K562 (cell line): Measurements from ENCODE around the gene MANEA. TPM values are rescaled to one million over a fixed set of nuclear protein-coding genes. Genes with fewer than 3 reads are reported as not detected.

Source experiments
- ATAC-seq: fragments of 200-7000 bp; cut with Tn5 transposase; 3 replicates; pipeline ENCODE4 v1.9.1; 2020; ENCODE audit warnings: moderate library complexity
- BruUV-seq: library from RNA; stranded (reverse); fragments of 400-500 nt; replicated peaks from 2 replicates; lab custom pipeline; 2021; lab: Mats Ljungman, UMichigan
- CTCF ChIA-PET: fragments of 300-600 bp; formaldehyde crosslinking; extraction: SDS; loops from one replicate; lab custom pipeline; 2021; ENCODE audit warnings: low intra/inter-chr PET ratio; lab: Yijun Ruan, JAX
- POLR2A ChIA-PET: fragments of 300-600, 350-650 bp; sonication (Branson Sonifier 250); formaldehyde crosslinking; extraction: SDS; loops from one replicate; lab custom pipeline; 2021; ENCODE audit warnings: antibody characterized with exemption, inconsistent platforms; lab: Yijun Ruan, JAX
- DNase-seq, 4 experiments: peaks; one replicate each; pipeline versions ENCODE4 v3.0.0 to v3.0.0-alpha.2; 2011 to 2018; ENCODE audit warnings: low spot score in 3 of 4, mixed read lengths in 3 of 4; ENCODE audit errors: extremely low read depth in 1 of 4
- FAIRE-seq: peaks from 2 replicates; lab custom pipeline; 2011; peaks lifted over from hg19 to GRCh38; lab: Jason Lieb, UNC
- H2AFZ ChIP-seq: 2 replicates; pipeline ENCODE4 v1.6.0; 2011; ENCODE audit warnings: low read depth, low read length, control low read depth, inconsistent platforms
- H3K27ac ChIP-seq: fragments of 200-600 bp; 3 replicates; pipeline ENCODE4 v1.8.0; 2011; ENCODE audit warnings: low read depth, mild to moderate bottlenecking, control low read depth, inconsistent platforms, low read length, moderate library complexity, mixed read lengths; ENCODE audit errors: extremely low read depth
- H3K27me3 ChIP-seq, 2 experiments: fragments of 300-600 bp in 1 of 2; 2 replicates in 1 of 2; 3 replicates in 1 of 2; pipeline versions ENCODE4 v1.6.0 to v1.8.0; 2011; ENCODE audit warnings: inconsistent platforms in 2 of 2, low read length in 2 of 2, mild to moderate bottlenecking in 1 of 2, mixed read lengths in 1 of 2, moderate library complexity in 1 of 2; ENCODE audit not compliant: control insufficient read depth in 2 of 2, insufficient read depth in 2 of 2
- H3K36me3 ChIP-seq: fragments of 300-600 bp; 3 replicates; pipeline ENCODE4 v1.8.0; 2011; ENCODE audit warnings: mild to moderate bottlenecking, low read length, inconsistent platforms; ENCODE audit not compliant: control insufficient read depth, insufficient read depth
- H3K4me1 ChIP-seq, 2 experiments: fragments of 200-600 bp in 1 of 2; replicated peaks in 1 of 2; 2 replicates in 1 of 2; 3 replicates in 1 of 2; pipeline versions ENCODE4 v1.5.1 to v1.8.0; 2011; ENCODE audit warnings: inconsistent platforms in 2 of 2, low read length in 2 of 2, mild to moderate bottlenecking in 1 of 2, mixed read lengths in 1 of 2, moderate library complexity in 1 of 2; ENCODE audit not compliant: control insufficient read depth in 2 of 2, insufficient read depth in 2 of 2
- H3K4me2 ChIP-seq: 2 replicates; pipeline ENCODE4 v1.6.1; 2011; ENCODE audit warnings: low read length, control low read depth, inconsistent platforms, mixed read lengths; ENCODE audit not compliant: insufficient read depth
- H3K4me3 ChIP-seq: fragments of 200-600 bp; sonication (generic), shearing (Covaris generic); 2 replicates; pipeline ENCODE4 v1.5.1; 2016; ENCODE audit warnings: control low read depth, inconsistent platforms
- H3K79me2 ChIP-seq: fragments of 200-600 bp; 3 replicates; pipeline ENCODE4 v1.8.0; 2011; ENCODE audit warnings: low read length, inconsistent platforms; ENCODE audit not compliant: control insufficient read depth, insufficient read depth
- H3K9ac ChIP-seq, 2 experiments: 2 replicates each; pipeline versions ENCODE4 v1.6.0 to v1.6.1; 2011; ENCODE audit warnings: low read depth in 2 of 2, low read length in 2 of 2, control low read depth in 1 of 2, inconsistent platforms in 1 of 2, mild to moderate bottlenecking in 1 of 2, mixed read lengths in 1 of 2; ENCODE audit not compliant: insufficient read depth in 1 of 2
- H3K9me1 ChIP-seq: one replicate; pipeline ENCODE4 v1.6.0; 2011; ENCODE audit warnings: inconsistent platforms, mild to moderate bottlenecking, low read length, moderate library complexity; ENCODE audit not compliant: control insufficient read depth, insufficient read depth
- H3K9me3 ChIP-seq: replicated peaks from 2 replicates; pipeline ENCODE4 v1.5.1; 2011; ENCODE audit warnings: low read depth, low read length, inconsistent platforms; ENCODE audit not compliant: control insufficient read depth, insufficient read depth
- H4K20me1 ChIP-seq: replicated peaks from 2 replicates; pipeline ENCODE4 v1.6.1; 2011; ENCODE audit warnings: low read length, inconsistent platforms, mixed read lengths; ENCODE audit not compliant: control insufficient read depth, insufficient read depth
- CBFA2T2 ChIP-seq: fragments of 450-650 bp; conservative IDR thresholded peaks from 2 replicates; pipeline ENCODE4 v1.6.1; 2017; ENCODE audit warnings: mild to moderate bottlenecking
- CCAR2 ChIP-seq: fragments of 200-400 bp; formaldehyde crosslinking; IDR thresholded peaks from 2 replicates; pipeline ENCODE4 v1.6.1; 2017; ENCODE audit warnings: mild to moderate bottlenecking, low read depth, low read length
- DMBX1 ChIP-seq: fragments of 250-450 bp; sonication (Bioruptor Pico); IDR thresholded peaks from 2 replicates; pipeline ENCODE4 v1.8.0; 2022; ENCODE audit warnings: inconsistent platforms, mild to moderate bottlenecking, moderate library complexity, borderline replicate concordance
- ELF1 ChIP-seq: fragments of 200-800 bp; sonication (Bioruptor generic); IDR thresholded peaks from 2 replicates; pipeline ENCODE4 v1.6.1; 2016; ENCODE audit warnings: missing genetic modification characterization, missing compliant biosample characterization
- MAZ ChIP-seq, 2 experiments: fragments of 450-650 bp in 1 of 2; sonication (generic) in 1 of 2; formaldehyde crosslinking; IDR thresholded peaks in 1 of 2; conservative IDR thresholded peaks in 1 of 2; 2 replicates each; pipeline versions ENCODE4 v1.4.0 to v1.5.0; 2020; ENCODE audit warnings: mild to moderate bottlenecking in 1 of 2, missing genetic modification reagents in 1 of 2
- MYBL2 ChIP-seq, 2 experiments: fragments of 450-650 bp in 1 of 2; sonication (generic) in 1 of 2; formaldehyde crosslinking in 1 of 2; IDR thresholded peaks; 2 replicates each; pipeline versions ENCODE4 v1.6.1 to v1.8.1; 2017 to 2022; ENCODE audit warnings: borderline replicate concordance in 1 of 2, inconsistent platforms in 1 of 2, low read depth in 1 of 2, mild to moderate bottlenecking in 1 of 2, missing genetic modification reagents in 1 of 2, moderate library complexity in 1 of 2
- SMAD3 ChIP-seq: fragments of 450-650 bp; formaldehyde crosslinking; conservative IDR thresholded peaks from 2 replicates; pipeline ENCODE4 v1.4.0; 2020; ENCODE audit warnings: mild to moderate bottlenecking
- STAT5B ChIP-seq: fragments of 250-450 bp; sonication (Bioruptor Pico); IDR thresholded peaks from 2 replicates; pipeline ENCODE4 v1.8.0; 2021; ENCODE audit warnings: mild to moderate bottlenecking, inconsistent platforms
- VEZF1 ChIP-seq: fragments of 200-800 bp; sonication (Bioruptor generic); IDR thresholded peaks from 2 replicates; pipeline ENCODE4 v1.6.1; 2017; ENCODE audit warnings: missing genetic modification characterization, missing compliant biosample characterization
- YBX1 ChIP-seq: fragments of 450-650 bp; IDR thresholded peaks from 2 replicates; pipeline ENCODE4 v1.7.1; 2016; ENCODE audit warnings: mild to moderate bottlenecking
- ZKSCAN8 ChIP-seq: fragments of 200-800 bp; sonication (Bioruptor generic); IDR thresholded peaks from 2 replicates; pipeline ENCODE4 v1.6.1; 2016; ENCODE audit warnings: missing genetic modification characterization, missing compliant biosample characterization
- ZNF316 ChIP-seq: fragments of 450-650 bp; IDR thresholded peaks from 2 replicates; pipeline ENCODE4 v1.6.1; 2016
- ZNF668 ChIP-seq: fragments of 250-450 bp; sonication (Bioruptor Pico); IDR thresholded peaks from 2 replicates; pipeline ENCODE4 v1.8.0; 2022; ENCODE audit warnings: mild to moderate bottlenecking, inconsistent platforms
- WGBS: fragments of 100-300 bp; shearing (Covaris generic); methylation state at CpG from one replicate; pipeline ENCODE4 v1.1.6; 2016; ENCODE audit warnings: low coverage, mixed read lengths; ENCODE audit not compliant: insufficient coverage; ENCODE audit errors: missing lambda C conversion rate; 5-methylcytosine and 5-hydroxymethylcytosine counted together
- in situ Hi-C: fragments of 300-500 bp; cut with MboI; formaldehyde crosslinking; loops from 4 replicates; pipeline ENCODE4 v1.15.0; 2018; ENCODE audit warnings: inconsistent platforms, mixed read lengths
- intact Hi-C: fragments of 100-400 bp; cut with micrococcal nuclease; formaldehyde crosslinking; loops from 2 replicates; pipeline ENCODE4 v1.14.2; 2022
- polyA plus RNA-seq, 8 experiments: library from polyadenylated mRNA; depleted of rRNA in 4 of 8; stranded (reverse) in 5 of 8; unstranded in 3 of 8; fragments of >200 nt; fragmentation: Nextera tagmentation in 2 of 8; fragmentation: Illumina TruSeq in 1 of 8; extraction: Ambion mirVana in 2 of 8; extraction: Trizol in 1 of 8; gene quantifications; 2 replicates each; pipeline versions ENCODE4 v1.2.1 to v1.2.3, GENCODE V29; 2011 to 2014; ENCODE audit warnings: inconsistent platforms in 1 of 8, missing spikeins in 1 of 8
- total RNA-seq, 7 experiments: library from RNA; depleted of rRNA in 6 of 7; stranded (reverse); fragments of >200 nt in 6 of 7; fragmentation: Illumina TruSeq in 2 of 7; extraction: Trizol in 2 of 7; gene quantifications; 2 replicates each; pipeline versions ENCODE4 v1.2.1 to v1.2.3, GENCODE V29; 2011 to 2021; ENCODE audit warnings: low replicate concordance in 1 of 7
- TF ChIP-seq, protein P1 (sequence below): IDR thresholded peaks from 2 replicates; pipeline ENCODE4 v1.6.1; 2016; ENCODE audit warnings: missing genetic modification characterization, missing compliant biosample characterization

Gene MANEA
- total and polyA plus RNA-seq, 9 of the 15 experiments (the other 6 are each of a cell fraction or from before 2014, with no cell fraction given) = 4.8 to 16.1 (median 11.4) TPM

GRCh38 chr6:95576218-95576997 lies 927 bp upstream of the MANEA start:
- CTCF ChIA-PET = no interaction called here
- Histone ChIP-seq H3K79me2 (peaks cover 50% of the 10 kb centered on the region), H3K4me3 (peak overlapping the region; percentile 71)
- TF ChIP-seq YBX1 (no peak), DMBX1 (CRISPR knock-in tag) (no peak), ZKSCAN8 (CRISPR knock-in tag) (no peak), STAT5B (no peak), CCAR2 (no peak), MYBL2 (IDR thresholded peaks at IDR 0.05; ENCODE audit: low read depth) (0 out of 2 replicates have a peak, but pooled peaks have one; percentile 24), MYBL2 (CRISPR knock-in tag; IDR thresholded peaks at IDR 0.05; ENCODE audit: borderline replicate concordance) (no peak), CBFA2T2 (no peak), ZNF316 (peak; percentile 40; the same call in 1 of the 2 replicates), SMAD3 (CRISPR knock-in tag) (no peak), ELF1 (tag) (0 out of 2 replicates have a peak, but pooled peaks have one; percentile 3), ZNF668 (CRISPR knock-in tag) (no peak), VEZF1 (CRISPR knock-in tag) (0 out of 2 replicates have a peak, but pooled peaks have one; percentile 15), MAZ (CRISPR knock-in tag; conservative IDR thresholded peaks at IDR 0.05 in 1 of 2, IDR thresholded peaks at IDR 0.05 in 1 of 2) (0 out of 4 replicates have a peak, but pooled peaks of 1 of the 2 experiments have one; percentile 12)
- TF ChIP-seq, protein P1, sequence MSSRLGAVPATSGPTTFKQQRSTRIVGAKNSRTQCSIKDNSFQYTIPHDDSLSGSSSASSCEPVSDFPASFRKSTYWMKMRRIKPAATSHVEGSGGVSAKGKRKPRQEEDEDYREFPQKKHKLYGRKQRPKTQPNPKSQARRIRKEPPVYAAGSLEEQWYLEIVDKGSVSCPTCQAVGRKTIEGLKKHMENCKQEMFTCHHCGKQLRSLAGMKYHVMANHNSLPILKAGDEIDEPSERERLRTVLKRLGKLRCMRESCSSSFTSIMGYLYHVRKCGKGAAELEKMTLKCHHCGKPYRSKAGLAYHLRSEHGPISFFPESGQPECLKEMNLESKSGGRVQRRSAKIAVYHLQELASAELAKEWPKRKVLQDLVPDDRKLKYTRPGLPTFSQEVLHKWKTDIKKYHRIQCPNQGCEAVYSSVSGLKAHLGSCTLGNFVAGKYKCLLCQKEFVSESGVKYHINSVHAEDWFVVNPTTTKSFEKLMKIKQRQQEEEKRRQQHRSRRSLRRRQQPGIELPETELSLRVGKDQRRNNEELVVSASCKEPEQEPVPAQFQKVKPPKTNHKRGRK (tag) = 0 out of 2 replicates have a peak, but pooled peaks have one; percentile 52
- TF ChIP-seq, all 486 proteins: peak for 6
- ATAC-seq (peak; percentile 15), DNase-seq (peak in 1 of 4 experiments; percentile 19), FAIRE-seq (no peak)
- H3K4me1 ChIP-seq = peaks cover 6 to 18% of the 10 kb centered on the region in 2 experiments; a peak in 4 of 5 replicates
- H3K9me3 ChIP-seq = no peaks in the 10 kb centered on the region
- H3K27me3 ChIP-seq = no peaks in the 10 kb centered on the region
- POLR2A ChIA-PET = interaction anchor here (1.6 kb wide), 1 partner anchor 58 kb away, joined by 9 read pairs; no protein-coding TSS in a partner anchor
- H3K36me3 ChIP-seq = no peaks in the 10 kb centered on the region
- no peaks in the 10 kb centered on the region for H3K9me1 ChIP-seq
- peak overlapping the region; percentile 77 for H2AFZ ChIP-seq
- H3K9ac ChIP-seq = peak overlapping the region in 1 of 2 experiments; percentile 84; a peak in 2 of 4 replicates
- peak overlapping the region; percentile 86; the same call in 2 of the 3 replicates for H3K27ac ChIP-seq
- H4K20me1 ChIP-seq = no peaks in the 10 kb centered on the region
- no TSS peak for BruUV-seq
- H3K4me2 ChIP-seq = peak overlapping the region; percentile 86
- intact Hi-C loops (loop anchor here (1.0 kb wide), 1 partner anchor 57 kb away; no protein-coding TSS in a partner anchor), in situ Hi-C loops (no loop called here)
- 1% methylated on average over 5 of the region's 5 CpGs for WGBS
